HG03039 (cell line): ENCODE measurements around the gene ELOVL1.

Source experiments
- ATAC-seq: cut with Tn5 transposase; IDR thresholded peaks from one replicate; pipeline ENCODE4 v1.9.1; 2021; ENCODE audit warnings: mild to moderate bottlenecking, moderate library complexity; ENCODE audit not compliant: unreplicated experiment

The ELOVL1 gene

DNA sequence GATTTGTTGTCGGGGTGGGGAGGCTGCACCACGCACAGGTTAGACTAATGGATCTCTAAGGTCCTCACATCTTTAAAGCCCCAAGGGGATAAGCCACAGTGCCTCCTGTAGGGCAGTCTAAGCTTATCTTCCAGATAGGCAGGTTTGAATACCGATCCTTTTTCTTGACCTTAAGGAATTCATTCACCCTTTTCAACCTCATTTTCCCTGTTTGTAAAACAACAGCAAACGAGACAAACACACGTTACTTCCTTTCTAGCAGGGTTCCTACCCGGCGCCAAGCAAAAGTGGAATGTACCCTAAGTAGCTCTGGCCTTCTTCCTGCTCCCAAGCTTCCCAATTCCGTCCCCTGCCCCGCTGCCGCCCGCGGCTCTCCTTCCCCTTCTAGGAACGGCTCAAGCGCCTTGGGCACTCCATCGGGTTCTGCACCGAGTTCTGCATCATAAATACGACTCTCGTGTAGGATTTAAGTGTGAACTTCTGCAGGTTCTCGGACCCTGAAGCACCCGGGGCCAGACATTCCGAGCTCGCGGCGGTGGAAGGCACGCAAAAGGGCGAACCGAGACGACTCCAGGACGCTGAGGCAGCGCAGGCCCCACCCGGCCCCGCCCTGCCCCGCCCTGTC, 9.6 kb downstream of the ELOVL1 start:
- ATAC-seq: peak; percentile 1

DNA sequence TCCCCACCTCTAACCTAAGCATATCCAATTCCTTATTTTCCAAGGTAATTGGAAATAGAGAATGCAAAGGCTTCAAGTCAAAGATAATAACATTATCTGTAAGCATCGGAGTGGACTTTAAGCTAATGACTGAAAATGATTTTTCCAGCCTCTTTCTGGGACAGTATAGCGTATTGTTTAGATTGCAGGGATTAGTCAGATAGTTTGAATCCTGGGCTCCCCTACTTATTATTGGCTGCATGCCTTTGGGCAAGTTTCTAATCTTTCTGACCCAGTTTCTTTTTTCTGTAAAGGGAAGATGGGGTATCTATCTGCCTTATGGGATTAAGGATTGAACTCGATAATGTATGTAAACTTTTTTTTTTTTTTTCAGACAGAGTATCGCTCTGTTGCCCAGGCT, 10.6 kb downstream of the ELOVL1 start:
- ATAC-seq: no peak

DNA sequence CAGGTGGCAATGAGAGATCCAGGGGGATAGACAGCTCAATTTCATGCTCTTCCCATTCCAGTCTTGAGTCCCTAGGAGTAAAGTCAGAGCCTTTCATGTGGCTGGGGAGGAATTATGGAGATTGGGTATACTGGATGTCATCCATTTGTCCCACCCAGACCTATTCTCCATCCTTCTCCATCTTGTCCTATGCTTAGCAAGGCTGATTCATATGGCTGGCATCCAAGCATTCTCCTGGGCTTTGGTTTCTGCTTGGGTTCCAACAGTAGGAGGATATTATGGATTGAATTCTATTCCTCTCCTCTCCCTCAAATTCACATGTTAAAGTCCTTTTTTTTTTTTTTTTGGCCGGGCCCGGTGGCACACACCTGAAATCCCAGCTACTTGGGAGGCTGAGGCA, 12.9 kb downstream of the ELOVL1 start:
- ATAC-seq: no peak

DNA sequence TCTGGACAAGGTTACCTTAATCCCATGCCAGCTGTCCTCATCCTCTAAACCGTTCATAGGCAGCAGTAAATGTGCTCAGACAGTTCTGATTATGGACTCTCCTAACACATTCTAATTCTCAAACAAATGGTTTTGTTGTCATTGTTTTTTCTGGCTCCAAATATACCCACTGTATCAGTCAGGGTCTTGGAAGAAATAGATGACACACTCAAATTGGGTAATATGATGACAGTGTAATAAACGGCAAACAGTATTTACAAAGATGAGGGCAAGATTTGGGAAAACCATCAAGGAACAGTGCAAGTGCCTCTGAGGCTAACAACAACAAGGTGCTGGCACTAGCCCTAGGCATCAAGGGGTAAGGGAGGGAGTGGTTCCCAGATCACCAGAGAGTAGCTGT, 13.3 kb downstream of the ELOVL1 start:
- no peak for ATAC-seq

DNA sequence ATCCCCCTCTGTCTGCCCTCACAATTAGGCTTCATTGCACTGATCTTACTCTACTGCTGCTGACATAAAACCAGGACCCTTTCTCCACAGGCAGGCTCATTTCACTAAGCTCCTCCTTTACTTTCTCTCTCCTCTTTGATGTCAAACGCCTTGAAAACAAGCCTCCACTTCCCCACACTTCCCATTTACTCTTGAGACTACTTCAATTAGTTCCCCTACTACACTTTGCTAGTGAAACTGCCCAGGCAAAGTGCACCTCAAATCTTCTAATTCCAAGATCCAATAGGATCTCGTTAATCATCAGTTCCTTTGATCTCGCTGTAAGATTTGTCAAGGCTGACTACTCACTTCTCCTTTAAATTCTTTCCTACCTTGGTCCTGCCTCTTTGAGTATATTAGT, 14.9 kb downstream of the ELOVL1 start:
- ATAC-seq: no peak

DNA sequence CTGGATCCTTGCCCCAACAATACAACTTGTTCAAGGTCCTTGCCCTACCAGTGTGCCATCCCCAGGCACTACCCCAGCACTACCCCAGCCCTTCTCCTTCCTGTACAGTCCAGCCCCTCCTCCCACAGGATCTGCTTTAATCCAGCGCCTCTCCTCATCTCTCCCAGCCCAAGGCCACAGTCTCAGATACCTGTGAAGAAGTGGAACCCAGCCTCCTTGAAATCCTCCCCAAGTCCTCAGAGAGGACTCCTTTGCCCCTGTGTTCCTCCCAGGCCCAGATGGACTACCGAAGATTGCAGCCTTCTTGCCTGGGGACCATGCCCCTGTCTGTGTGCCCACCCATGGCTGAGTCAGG, 15.5 kb downstream of the ELOVL1 start:
- no peak for ATAC-seq

DNA sequence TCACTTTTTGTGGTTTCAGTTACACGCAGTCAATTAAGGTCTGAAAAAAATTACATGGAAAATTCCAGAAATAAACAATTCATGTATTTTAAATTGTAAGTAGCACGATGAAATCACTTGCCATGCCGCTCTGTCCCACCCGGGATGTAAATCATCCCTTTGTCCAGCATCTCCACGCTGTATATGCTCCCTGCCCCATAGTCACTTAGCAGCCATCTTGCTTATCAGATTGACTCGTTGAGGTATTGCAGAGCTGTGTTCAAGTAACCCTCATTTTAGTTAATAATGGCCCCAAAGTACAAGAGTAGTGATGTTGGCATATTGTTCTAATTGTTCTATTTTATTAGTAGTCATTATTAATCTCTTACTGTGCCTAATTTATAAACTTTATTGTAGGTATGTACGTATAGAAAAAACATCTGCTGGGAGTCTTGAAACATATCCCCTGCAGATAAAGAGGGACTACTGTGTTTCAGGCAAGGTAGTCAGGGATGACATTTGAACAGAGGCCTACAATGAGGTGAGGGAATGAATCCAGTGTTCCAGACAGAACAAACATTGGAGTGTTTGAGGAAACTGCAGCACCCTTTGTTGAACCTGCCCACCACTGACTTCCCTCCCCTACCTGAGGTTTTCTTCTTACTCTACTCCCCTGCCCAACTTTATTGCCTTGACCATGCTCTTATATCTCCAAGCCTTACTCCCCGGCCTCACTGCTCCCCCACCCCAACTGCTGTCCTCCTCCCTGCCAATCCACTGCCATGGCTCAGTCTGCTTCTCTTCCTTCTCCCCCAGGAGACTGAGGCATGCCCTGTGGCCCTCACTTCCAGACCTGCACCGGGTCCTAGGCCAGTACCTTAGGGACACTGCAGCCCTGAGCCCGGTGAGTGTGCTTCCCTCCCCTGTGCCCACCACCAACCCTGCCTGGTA, 16.1 kb downstream of the ELOVL1 start:
- no peak for ATAC-seq

DNA sequence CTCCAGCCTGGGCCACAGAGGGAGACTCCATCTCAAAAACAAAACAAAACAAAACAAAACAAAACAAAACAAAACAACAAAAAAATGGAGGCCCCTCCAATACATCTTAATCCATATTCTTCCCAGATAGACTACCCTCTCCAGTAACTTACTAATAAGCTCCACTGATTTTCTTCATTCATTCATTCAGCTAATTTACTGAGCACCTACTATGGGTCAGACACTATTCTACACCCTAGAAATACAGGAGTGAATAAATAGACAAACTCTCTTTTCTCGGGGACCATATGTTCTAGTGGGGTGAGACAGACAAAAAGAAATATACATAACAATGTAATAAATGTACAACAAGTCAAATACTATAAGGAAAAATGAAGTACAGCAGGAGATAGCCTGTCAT, 16.8 kb downstream of the ELOVL1 start:
- no peak for ATAC-seq

DNA sequence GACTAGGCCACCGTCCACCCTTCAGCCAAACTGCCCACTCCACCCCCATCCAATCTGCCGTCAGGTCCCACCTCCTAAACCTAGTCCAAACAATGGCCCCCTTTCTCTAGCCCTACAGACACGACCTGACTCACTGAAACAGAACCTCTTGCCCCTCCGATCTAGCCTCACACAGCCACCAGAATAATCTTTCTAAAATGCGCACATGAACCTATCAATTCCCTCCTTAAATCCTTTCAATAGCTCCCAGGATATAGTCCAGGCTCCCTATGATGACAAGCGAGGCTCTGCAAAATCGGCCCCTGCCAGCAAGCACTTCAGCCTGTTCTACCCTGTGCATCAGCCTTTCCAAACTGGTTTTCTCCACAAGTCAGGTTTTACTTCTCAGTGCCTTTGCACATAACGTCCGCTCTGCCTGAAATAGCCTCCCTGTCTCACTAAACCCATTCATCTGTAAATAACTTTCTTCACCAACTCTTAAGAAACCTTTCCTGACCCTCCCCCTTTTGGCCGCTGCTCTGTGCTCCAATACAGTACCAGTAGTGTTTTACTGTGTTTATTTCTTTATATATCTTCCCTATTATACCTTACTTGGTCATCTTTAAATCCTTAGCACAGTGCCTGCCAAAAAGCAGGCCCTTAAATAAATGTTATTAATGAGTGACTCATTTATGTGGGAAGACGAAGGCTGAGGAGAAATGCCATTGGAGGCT, 18.1 kb downstream of the ELOVL1 start:
- ATAC-seq: no peak

DNA sequence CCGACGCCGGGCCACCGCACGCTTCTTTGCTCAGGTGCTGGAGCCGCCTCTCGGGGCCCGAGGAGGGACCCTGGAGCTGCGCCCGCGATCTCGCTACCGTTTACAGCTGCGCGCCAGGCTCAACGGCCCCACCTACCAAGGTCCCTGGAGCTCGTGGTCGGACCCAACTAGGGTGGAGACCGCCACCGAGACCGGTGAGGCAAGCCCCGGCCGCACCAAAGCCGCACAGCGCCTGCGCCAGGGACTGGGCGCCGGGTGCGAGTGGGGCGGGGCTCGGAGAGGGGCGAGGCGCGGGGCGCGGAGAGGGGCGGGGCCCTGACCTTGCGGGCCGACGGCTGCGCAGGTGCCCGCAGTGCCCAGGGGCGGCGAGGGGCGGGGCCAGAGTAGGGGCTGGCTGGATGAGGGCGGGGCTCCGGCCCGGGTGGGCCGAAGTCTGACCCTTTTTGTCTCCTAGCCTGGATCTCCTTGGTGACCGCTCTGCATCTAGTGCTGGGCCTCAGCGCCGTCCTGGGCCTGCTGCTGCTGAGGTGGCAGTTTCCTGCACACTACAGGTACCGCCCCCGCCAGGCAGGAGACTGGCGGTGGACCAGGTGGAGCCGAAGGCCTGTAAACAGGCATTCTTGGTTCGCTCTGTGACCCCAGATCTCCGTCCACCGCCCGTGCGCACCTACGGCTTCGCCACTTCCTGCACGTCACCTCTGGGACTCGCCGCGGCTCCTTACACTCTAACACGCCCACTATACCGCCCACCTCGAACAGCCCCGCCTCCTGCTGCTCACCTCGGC, 18.8 kb downstream of the ELOVL1 start:
- no peak for ATAC-seq

DNA sequence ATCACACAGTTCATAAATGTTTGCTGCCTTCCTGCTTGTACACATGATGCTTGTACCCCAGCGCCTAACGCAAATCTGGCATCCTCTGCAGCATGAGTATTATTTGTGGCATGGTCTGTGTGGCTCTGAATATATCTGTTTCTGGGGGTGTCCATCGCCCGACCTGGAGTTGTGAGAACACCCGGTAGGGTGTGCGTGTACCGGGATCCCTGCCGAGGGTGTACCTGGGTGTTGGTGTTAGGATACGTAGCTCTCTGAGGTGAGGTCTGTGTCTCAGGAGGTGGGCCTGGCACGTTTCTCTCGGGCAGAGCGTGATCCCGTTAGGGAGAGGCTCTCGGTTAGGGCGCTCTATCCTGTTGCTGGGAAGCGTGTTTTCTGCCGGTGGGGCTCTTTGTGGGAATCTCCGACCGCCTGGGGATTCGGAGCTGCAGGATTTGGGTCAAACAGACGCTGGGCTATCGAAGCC, 19.4 kb downstream of the ELOVL1 start:
- ATAC-seq: no peak

DNA sequence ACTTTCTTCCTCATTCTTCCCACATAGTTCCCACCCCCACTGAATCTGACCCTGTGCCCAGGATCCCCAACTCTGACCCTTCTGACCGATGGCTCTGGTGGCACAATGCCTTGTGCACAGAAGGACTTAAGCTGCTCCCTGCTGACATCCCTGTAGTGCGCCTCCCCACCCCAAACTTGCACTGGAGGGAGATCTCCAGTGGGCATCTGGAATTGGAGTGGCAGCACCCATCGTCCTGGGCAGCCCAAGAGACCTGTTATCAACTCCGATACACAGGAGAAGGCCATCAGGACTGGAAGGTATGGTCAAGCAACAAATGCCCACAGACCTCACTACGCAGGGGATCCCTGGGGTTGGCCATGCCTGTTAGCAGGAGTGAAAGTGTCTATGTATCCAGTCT, 21.2 kb downstream of the ELOVL1 start:
- no peak for ATAC-seq

DNA sequence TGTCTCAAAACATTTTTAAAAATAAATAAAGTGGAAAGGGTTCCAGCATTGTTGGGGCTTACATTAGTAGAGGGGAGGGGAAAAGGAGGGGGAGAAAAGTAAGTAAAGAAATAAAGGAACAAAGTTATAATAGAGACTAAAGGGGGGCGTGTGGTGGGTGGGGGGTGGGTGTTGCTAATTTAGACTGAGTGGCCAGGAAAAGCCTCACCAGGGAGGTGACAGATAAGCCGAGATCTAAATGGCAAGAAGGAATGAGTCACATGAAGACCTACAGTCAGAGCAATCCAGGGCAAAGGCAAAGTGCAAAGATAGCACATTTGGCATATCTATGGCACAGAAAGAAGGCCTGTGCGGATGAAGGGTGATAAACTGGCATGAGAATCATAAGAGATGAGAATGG, 22.7 kb downstream of the ELOVL1 start:
- no peak for ATAC-seq

DNA sequence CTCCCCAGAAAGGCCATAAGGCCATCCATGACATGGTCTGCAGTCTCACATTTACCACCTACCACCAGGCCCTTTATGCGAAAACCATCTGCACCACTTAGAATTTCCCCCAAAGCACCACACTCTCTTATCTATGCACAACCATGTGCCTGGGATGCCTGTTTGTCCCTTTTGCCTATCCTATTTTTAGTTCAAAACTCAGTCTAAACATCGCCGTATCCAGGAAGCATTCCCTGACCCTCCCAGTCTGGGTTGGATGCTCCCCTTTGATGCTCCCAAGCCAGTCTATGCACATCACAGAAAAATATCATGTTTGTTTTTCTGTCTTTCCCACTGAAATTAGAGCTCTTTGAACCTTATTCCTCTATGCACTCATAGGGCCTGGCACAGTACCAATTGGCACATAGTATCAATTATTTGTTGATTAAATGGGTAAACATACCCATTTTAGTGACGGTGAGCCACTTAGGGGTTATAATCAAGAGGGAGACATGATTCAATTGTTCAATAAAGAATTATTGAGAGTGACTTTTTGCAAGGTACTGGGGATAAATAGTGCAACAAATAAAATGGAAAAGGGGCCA, 23.5 kb downstream of the ELOVL1 start:
- no peak for ATAC-seq

DNA sequence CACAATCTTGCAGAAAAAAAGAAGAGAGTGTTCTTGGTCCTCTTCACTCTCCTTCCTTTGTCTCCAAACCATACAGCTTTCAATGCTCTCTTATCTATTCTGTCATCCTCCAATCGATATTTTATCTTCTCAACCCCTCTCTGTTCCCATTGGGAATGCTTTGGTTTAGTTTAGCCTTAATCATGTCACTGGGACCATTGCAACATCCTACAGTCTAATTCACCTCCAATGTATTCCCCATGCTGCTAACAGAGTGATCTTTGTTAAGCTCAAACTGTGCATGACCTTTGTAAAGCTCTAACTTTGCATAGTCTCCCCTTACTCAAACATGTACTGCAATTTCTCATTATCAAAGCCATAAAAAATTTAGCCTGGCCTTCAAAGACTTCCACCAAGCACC, 27.3 kb downstream of the ELOVL1 start:
- ATAC-seq: no peak

DNA sequence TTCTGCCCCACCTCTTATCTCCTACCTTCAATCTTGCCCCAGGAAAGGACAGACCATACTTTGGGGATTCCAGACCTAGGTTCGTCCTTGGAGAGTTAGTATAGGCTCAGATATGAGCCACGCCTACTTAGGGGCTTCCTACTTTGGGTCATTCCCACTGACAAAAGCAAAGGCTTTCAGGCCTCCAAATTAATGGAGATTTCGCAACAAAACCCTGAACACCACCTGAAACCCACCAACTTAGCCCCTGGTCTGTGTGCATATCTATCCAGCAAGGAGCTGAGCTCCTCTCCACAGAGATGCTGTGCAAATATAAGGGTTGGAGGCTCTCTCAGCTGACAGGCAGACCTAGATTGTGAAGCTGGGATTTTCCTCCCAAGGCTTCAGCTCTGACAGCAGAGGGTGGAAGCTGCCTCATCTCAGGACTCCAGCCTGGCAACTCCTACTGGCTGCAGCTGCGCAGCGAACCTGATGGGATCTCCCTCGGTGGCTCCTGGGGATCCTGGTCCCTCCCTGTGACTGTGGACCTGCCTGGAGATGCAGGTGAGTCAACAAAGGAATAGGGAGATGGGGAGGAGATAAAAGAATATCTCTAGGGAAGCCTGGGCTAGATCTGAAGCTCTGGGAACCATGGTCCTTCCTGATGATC, 28.1 kb downstream of the ELOVL1 start:
- no peak for ATAC-seq

DNA sequence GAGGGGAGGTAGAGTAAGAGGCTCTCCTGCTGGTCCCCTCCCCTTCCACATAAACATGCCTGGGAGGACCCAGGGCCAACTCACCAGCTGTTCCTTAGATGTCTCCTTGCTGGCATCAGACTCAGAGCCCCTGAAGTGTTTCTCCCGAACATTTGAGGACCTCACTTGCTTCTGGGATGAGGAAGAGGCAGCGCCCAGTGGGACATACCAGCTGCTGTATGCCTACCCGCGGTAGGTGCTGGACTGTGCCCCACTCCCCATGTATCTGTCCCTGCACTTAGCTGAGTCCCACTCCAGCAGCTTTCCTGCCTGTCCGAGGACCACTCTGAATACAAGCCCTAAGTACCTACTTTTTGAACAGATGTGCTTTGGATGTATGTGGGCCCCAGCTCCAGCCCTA, 29.8 kb downstream of the ELOVL1 start:
- no peak for ATAC-seq

DNA sequence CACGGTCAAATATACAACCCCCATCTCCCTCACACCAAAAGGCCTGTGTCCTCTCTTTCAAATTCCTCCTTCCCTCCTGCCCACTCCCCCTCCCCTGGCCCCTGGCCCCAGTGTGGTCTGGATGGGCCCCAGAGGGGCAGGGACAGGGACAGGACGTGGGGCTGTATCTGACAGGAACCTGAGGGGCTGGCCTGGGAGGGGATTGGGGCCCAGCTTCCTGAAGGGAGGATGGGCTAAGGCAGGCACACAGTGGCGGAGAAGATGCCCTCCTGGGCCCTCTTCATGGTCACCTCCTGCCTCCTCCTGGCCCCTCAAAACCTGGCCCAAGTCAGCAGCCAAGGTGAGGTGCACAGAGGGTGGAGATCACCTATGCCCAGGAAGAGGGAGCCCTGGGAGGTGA, 30.2 kb downstream of the ELOVL1 start, which contains the start of gene MPL:
TSS of gene MPL (plus strand) at position 231 of the 400 bp plus-strand sequence. CDS start at position 262, 31 bp downstream.
- no peak for ATAC-seq

DNA sequence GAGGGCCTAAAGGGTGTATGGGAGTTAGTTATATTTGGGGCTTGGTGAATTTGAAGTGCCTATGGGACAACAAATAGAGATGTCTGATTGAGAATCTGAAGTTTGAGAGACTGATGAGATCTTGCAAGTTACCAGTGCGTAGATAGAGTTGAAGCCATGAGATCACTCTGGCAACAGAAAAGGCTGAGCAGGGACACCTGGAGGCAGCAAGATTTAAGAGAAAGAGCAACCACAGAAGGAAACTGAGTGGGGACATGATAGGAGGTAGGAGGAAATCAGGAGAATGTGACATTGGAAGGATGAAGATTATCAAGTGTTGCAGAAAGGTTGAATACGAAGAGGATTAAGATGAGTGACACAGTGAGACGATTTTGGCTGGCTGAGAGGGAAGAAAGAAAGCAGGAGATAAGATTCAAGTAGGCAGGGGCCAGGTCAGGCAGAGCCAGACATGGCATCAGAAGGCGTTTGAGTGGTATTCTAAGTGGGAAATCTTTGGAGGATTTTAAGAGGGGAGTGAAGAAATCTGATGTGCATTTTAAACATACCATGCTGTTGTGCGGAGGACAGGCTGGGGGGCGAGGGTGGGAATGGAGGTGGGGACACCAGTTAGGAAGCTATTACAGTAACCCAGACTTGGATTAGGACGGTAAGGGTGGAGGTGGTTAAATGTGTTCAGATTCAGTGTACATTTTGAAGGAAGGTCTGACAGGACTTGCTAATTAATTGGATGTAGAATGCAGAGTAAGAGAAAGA, 33.2 kb downstream of the ELOVL1 start:
- no peak for ATAC-seq
